Measurements from ENCODE around the gene NCF2.

GRCh38 chr1:183562701-183563100, 27.6 kb downstream of the NCF2 start:
- TF ChIP-seq EZH2phosphoT487 (IDR thresholded peaks at IDR 0.05; ENCODE audit: borderline replicate concordance, low read length) (no peak), EZH2 (IDR thresholded peaks at IDR 0.05; ENCODE audit: low read length, unreplicated experiment) (no peak), CTCF (conservative IDR thresholded peaks at IDR 0.05; ENCODE audit: low read depth, low read length) (no peak)

Measured in PC-3 (cell line).